NAMALWA (cell line): ENCODE results near the gene POU2AF2.
"Not testable (repeated sequence)": the region's sequence is repeated elsewhere in the genome, so short reads cannot be mapped to it uniquely, and the experiment has no call there.

Experiments
- DNase-seq: peaks from one replicate; pipeline ENCODE4 v3.0.0-alpha.2; 2015; ENCODE audit warnings: low spot score

The POU2AF2 gene, protein sequence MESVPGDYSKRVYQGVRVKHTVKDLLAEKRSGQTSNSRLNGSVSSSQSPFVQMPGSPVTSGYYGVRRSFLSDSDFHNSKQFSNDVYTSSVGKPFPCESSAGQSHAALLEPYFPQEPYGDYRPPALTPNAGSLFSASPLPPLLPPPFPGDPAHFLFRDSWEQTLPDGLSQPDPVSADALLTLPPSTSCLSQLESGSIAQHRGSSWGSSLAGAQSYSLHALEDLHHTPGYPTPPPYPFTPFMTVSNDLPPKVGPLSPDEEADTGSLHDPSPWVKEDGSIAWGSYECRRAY

DNA sequence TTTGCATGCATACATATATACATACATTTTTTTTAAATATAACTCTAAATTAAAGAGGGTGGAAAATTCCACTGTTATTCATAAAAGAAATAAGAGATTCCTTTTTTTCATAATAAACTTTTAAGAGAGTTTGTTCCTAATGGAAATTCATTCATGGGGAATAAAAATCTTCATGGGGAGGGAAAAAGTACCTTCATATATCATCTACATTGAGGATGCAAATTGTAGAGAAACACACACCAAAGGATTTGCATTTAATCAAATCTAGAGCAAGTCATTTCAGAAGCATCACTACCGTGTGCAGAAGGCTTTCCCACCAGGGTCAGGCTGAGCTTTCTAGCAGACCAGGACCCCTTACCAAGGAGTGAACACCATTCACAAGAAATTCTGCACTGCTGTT lies at the start of gene POU2AF2:
TSS of gene POU2AF2 (plus strand) at position 301 of the 400 bp plus-strand sequence. CDS start 129 bp downstream, outside the sequence.
- no peak for DNase-seq

DNA sequence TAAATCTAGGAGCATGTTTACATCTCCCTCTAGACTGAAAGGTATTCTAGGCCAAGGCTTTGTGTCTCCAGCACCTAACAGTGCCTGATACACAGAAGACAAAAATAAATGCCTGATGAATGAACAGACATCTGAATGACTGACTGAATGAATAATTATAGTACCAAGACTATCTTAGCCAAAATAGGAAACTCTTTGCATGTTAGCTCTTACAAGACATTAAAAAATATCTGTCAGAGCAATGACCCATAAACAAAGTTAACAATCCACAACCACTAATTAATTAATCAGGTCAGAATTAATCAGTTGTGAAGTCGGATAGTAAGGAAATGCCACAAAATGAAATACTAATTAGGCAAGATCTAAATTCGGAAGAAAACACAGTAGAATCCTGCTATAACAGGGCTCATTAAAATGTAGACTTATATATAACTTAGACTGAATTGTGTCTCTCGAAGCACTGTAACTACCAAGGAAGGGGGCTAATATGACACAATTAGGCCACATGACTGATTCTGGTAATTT lies 45.5 kb upstream of the POU2AF2 start:
- no peak for DNase-seq

GRCh38 chr11:111204211-111204610 lies 41.3 kb upstream of the POU2AF2 start:
- no peak for DNase-seq

GRCh38 chr11:111205632-111206385 lies 39.7 kb upstream of the POU2AF2 start:
- DNase-seq = no peak

GRCh38 chr11:111206472-111206871 lies 39.1 kb upstream of the POU2AF2 start:
- no peak for DNase-seq

- no peak for DNase-seq
Observed at GRCh38 chr11:111207213-111207612, 38.3 kb upstream of the POU2AF2 start.

DNA sequence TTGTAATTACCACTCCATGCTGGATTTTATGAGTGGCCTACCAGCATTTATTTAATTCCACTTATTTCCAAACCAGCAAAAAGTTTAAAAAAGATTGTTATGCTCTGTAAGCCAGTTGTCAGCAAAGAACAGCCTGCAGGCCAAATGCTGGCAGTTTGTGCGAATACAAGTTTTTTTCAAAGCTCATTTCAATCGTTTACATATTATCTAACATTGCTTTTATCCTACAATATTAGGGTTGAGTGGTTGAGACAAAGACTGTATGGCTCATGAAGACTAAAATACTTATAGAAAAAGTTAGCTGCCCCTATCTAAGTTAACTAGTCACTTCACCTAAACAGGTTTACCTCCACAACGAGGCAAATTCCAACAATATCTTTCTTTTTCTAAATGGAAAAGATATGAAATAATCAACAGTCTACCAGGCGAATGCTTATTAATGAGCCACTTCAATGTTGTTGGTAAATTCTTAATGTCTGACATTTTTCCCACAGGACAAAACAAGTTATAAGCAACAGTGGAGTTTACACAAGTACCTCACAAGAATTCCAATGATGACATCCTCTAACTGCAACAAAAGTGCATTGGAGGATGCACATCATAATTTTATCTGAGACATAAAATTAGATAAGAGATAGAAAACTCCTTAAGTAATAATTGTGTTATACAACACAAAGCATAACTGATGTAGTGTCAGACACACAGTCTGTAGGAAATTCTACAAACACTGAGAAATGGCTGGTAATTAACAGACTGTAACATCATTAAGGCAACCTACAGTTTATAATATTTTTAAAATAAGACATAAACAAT lies 35.8 kb upstream of the POU2AF2 start:
- no peak for DNase-seq

DNA sequence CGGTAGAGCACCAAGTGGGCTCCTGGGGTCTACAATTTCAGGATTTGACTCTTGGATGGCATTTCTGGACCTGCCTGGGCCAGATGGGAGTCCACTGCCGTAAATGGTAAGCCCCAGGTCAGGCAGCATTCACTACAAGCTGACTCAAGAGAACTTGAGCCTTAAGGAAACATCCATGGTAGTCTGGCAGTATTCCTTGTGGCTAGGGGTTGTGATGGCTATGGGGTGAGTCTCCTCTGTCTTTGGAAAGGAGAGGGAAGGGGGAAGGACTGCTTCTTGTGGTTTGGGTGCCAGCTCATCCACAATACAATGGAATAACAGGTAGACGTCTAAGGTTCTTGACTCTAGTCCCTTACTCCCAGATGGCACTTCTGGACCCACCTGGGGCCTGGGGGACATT lies 32.3 kb upstream of the POU2AF2 start:
- no peak for DNase-seq

GRCh38 chr11:111220721-111221120 lies 24.8 kb upstream of the POU2AF2 start:
- DNase-seq = no peak

DNA sequence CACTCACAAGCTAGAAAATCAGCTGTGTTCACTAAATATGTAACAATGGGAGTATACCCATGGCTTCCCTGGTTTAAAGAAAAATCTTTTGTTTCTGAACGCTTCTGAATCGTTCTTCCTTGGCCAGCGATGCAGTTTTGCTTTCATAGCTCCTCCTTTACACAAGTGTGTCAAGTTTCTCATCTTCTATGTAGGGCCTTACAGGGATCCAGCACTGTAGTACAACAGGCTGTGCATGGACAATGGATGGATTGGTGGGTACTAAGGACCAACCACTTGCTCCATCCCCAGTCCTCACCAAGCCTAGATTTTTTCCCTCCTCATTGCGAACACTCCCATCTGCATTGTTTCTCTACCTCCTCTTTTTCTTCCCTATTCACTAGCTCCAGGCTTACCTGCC lies 24.3 kb upstream of the POU2AF2 start:
- DNase-seq = no peak

GRCh38 chr11:111221936-111222335 lies 23.6 kb upstream of the POU2AF2 start:
- DNase-seq = not testable (repeated sequence)

GRCh38 chr11:111222821-111223455 lies 22.6 kb upstream of the POU2AF2 start:
- DNase-seq = not testable (repeated sequence)

GRCh38 chr11:111225881-111226280 lies 19.6 kb upstream of the POU2AF2 start:
- no peak for DNase-seq

- no peak for DNase-seq
Observed at GRCh38 chr11:111229604-111230003, 15.9 kb upstream of the POU2AF2 start.

- no peak for DNase-seq
Observed at GRCh38 chr11:111230122-111230465, 15.4 kb upstream of the POU2AF2 start.

GRCh38 chr11:111231836-111232235 lies 13.7 kb upstream of the POU2AF2 start:
- no peak for DNase-seq

DNA sequence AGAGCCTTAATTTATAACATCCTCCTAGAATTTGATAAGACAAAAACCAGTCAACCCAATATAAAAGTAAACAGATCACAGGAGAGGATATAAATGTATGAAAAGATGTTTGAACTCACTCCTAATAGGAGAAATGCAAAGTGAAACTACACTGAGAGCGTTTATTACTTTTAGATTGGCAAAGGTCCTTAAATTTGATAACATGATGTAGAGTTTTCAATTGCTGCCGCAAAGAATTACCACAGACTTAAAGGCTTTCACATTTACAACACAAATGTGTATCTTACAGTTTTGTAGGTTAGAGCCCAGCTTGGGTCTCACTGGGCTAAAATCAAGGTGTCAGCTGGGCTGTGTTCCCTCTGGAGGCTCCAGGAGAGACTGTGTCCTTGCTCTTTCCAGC lies 9.1 kb upstream of the POU2AF2 start:
- DNase-seq = no peak

DNA sequence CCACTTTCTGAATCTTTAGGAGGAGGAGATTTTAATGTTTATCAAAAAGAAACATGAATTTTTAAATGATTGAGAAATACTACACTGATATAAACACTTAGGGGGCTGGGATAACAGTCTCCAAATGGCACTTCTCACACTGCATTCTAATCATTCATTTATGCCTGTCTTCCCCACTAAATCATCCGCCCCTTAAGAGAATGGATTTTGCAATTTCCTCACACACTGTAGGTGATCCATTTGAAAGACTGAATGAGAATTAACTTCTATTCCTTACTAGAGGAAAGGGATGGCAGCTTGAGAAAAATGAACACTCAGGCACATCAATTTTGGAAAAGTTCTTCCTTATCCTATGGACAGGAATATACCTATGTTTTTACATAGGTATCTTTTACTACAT lies 7.6 kb upstream of the POU2AF2 start:
- DNase-seq = no peak

DNA sequence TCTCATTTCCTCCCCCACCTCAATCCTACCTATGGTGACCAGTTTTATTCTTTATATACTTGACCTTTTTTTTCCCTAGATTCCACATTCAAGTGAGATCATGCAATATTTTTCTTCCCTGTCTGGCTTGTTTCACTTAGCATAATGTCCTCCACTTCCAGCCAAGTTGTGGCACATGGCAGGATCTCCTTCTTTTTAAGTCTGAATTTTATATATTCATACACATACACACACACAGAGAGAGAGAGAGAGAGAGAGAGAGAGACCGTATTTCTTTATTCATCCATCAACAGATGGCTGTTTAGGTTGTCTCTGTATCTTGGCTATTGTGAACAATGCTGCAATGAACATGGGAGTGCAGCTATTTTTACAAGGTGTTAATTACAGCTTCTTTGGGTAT lies 1.4 kb downstream of the POU2AF2 start:
- no peak for DNase-seq

DNA sequence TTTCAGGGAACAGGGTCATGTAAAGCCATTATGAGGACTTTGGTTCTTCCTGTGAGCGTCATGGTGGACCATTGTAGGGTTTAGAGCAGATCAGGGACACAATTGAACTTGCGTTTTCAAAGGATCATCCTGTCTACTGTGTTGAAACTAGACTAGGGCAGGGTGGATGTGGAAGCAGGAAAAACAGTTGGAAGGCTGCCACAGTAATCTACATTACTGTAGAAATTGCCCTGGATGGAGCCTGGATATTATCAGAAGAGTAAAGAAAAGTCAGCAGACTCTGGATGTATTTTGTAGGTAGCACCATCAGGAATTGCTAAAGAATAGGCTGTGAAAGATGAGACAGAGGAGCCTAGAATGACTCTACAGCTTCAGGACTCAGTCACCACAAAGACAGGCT lies 5.4 kb downstream of the POU2AF2 start:
- DNase-seq = no peak

- DNase-seq = no peak
Observed at GRCh38 chr11:111253131-111253530, 7.6 kb downstream of the POU2AF2 start.

- no peak for DNase-seq
Observed at GRCh38 chr11:111253630-111254029, 8.1 kb downstream of the POU2AF2 start.
